GM06990 (cell line): ENCODE measurements around the gene RCC2.
"Not testable (repeated sequence)": the region's sequence is repeated elsewhere in the genome, so short reads cannot be mapped to it uniquely, and the experiment has no call there.

Experiments
- DNase-seq: peaks from one replicate; pipeline ENCODE4 v3.0.0-alpha.2; 2011; ENCODE audit not compliant: insufficient read length; ENCODE audit errors: extremely low read depth
- H3K27me3 ChIP-seq: replicated peaks from 2 replicates; pipeline ENCODE4 v1.6.0; 2011; ENCODE audit warnings: low read length; ENCODE audit not compliant: control insufficient read depth, insufficient read depth
- H3K36me3 ChIP-seq: 2 replicates; pipeline ENCODE4 v1.5.1; 2011; ENCODE audit warnings: low read length; ENCODE audit not compliant: control insufficient read depth, insufficient read depth
- H3K4me3 ChIP-seq: replicated peaks from 2 replicates; pipeline ENCODE4 v1.5.1; 2011; ENCODE audit warnings: low read depth, mild to moderate bottlenecking, control low read depth, low read length
- TF ChIP-seq, protein P1 (sequence below): IDR thresholded peaks from 2 replicates; pipeline ENCODE4 v1.5.1; 2011; ENCODE audit warnings: low read length, control low read depth, mild to moderate bottlenecking, inconsistent platforms; ENCODE audit not compliant: insufficient read depth, poor library complexity, severe bottlenecking

Gene RCC2

DNA sequence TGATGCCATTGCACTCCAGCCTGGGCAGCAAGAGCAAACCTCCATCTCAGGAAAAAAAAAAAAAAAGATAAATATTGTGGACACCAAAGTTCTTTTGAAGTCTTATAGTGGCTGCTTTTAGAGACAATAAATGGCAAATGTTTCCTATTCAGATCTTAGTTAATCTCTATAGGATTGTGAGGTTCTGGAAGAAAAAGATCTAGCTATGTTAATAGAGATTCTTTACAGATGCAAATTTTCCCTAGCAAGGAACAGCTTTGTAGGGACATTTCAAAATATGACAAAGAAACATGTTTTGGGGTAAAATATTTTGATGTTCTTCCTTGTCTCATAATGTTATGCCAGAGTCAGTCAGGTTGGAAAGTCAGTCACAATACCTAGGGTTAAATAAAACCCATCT, 24.5 kb upstream of the RCC2 start:
- Histone ChIP-seq H3K36me3 (no peaks in the 10 kb centered on the region), H3K27me3 (no peaks in the 10 kb centered on the region)
- TF ChIP-seq, protein P1, sequence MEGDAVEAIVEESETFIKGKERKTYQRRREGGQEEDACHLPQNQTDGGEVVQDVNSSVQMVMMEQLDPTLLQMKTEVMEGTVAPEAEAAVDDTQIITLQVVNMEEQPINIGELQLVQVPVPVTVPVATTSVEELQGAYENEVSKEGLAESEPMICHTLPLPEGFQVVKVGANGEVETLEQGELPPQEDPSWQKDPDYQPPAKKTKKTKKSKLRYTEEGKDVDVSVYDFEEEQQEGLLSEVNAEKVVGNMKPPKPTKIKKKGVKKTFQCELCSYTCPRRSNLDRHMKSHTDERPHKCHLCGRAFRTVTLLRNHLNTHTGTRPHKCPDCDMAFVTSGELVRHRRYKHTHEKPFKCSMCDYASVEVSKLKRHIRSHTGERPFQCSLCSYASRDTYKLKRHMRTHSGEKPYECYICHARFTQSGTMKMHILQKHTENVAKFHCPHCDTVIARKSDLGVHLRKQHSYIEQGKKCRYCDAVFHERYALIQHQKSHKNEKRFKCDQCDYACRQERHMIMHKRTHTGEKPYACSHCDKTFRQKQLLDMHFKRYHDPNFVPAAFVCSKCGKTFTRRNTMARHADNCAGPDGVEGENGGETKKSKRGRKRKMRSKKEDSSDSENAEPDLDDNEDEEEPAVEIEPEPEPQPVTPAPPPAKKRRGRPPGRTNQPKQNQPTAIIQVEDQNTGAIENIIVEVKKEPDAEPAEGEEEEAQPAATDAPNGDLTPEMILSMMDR, result no peak

DNA sequence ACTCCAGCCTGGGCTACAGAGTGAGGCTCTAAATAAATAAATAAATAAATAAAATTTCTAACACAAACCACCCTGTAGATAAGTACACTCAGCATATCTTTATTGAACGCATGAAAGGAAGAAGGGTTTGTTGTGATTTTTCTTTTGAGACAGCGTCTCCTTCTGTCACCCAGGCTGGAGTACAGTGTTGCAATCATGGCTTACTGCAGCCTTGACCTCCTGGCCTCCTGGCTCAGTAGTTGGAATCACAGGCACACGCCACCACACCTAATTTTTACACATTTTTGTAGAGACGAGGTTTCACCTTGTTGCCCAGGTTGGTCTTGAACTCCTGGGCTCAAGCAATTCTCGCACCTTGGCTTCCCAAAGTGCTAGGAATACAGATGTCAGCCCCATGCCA, 23.2 kb upstream of the RCC2 start:
- Histone ChIP-seq H3K36me3 (no peaks in the 10 kb centered on the region), H3K27me3 (no peaks in the 10 kb centered on the region), H3K4me3 (no peak overlapping the region)
- no peak for DNase-seq
- TF ChIP-seq, protein P1, result no peak

More for the DNA sequence above, 24.5 kb upstream of the RCC2 start:
- no peak for DNase-seq
- H3K4me3 ChIP-seq, result no peak overlapping the region

DNA sequence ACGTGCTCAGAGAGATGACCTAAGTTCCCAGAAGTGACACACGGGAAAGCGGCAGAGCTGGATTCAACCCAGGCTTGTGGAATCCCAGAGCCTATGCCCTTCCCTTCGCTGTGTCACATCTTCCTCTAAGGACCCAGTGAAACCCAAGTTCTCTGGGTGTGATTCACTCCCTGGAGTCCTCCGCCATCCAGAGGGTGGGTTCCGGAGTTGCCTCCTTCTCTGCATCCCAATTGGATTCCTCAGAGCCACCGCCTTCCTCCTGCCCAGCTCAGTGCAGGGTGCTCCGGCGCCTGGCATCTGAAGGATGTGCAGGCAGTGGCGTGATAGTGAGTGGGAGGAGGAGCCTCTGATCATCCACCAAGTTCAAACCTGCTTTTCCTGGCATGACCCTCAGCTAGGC, 20.7 kb upstream of the RCC2 start:
- TF ChIP-seq, protein P1, result no peak
- Histone ChIP-seq H3K27me3 (no peaks in the 10 kb centered on the region), H3K36me3 (no peaks in the 10 kb centered on the region), H3K4me3 (no peak overlapping the region)
- no peak for DNase-seq

- H3K4me3 ChIP-seq, result no peak overlapping the region
- TF ChIP-seq, protein P1, result no peak
- DNase-seq, result no peak
- H3K27me3 ChIP-seq, result no peaks in the 10 kb centered on the region
- H3K36me3 ChIP-seq, result no peaks in the 10 kb centered on the region
These were observed 19.3 kb upstream of the RCC2 start for GRCh38 chr1:17458794-17459193.

GRCh38 chr1:17452686-17453085, 13.2 kb upstream of the RCC2 start:
- H3K4me3 ChIP-seq, result no peak overlapping the region
- no peaks in the 10 kb centered on the region for H3K27me3 ChIP-seq
- H3K36me3 ChIP-seq, result no peaks in the 10 kb centered on the region
- DNase-seq, result no peak
- TF ChIP-seq, protein P1, result no peak

DNA sequence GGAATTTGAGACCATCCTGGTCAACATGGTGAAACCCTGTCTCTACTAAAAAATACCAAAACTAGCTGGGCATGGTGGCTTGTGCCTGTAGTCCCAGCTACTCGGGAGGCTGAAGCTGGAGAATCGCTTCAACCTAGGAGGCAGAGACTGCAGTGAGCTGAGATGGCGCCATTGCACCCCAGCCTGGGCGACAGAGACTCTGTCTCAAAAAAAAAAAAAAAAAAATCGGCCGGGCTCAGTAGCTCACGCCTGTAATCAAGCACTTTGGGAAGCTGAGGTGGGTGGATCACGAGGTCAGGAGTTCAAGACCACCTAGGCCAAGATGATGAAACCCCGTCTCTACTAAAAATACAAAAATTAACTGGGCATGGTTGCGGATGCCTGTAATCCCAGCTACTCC, 12.7 kb upstream of the RCC2 start:
- H3K4me3 ChIP-seq, H3K36me3 ChIP-seq, H3K27me3 ChIP-seq, DNase-seq: not testable (repeated sequence)
